Urothelium cell line (cell line): ENCODE measurements around the gene RHNO1.

Experiments
- DNase-seq: peaks from one replicate; pipeline ENCODE4 v3.0.0; 2011; ENCODE audit warnings: low spot score, mixed read lengths
- FAIRE-seq: peaks from 2 replicates; lab custom pipeline; 2011; peaks lifted over from hg19 to GRCh38; lab: Jason Lieb, UNC

RHNO1 gene

GRCh38 chr12:2877047-2877952 lies at the start of gene RHNO1, which contains the start of gene FOXM1:
TSS of gene RHNO1 (plus strand) at chr12:2877223. CDS start at chr12:2885367, 8,144 bp downstream.
TSS of gene FOXM1 (minus strand) at chr12:2877174. CDS start at chr12:2874478, 2,696 bp downstream.
- DNase-seq (peak; percentile 98), FAIRE-seq (peak; percentile 88)

DNA sequence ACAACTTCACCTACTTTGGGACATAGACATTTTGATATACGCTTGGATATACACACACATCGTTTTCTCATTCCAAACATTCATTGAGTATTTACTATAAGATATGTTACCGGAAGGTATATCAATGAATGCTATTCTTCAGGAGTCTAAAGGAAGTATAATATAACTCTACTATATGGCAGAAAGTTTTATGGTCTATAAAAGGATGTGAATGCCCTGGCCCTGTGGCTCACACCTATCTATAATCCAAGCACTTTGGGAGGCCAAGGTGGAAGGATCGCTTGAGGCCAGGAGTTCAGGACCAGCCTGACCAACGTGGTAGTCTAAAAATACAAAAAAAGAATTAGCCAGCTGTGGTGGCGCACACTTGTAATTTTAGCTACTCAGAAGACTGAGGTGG lies 47.7 kb upstream of the RHNO1 start:
- DNase-seq (no peak), FAIRE-seq (no peak)

GRCh38 chr12:2832550-2833127 lies 44.4 kb upstream of the RHNO1 start:
- FAIRE-seq = no peak

DNA sequence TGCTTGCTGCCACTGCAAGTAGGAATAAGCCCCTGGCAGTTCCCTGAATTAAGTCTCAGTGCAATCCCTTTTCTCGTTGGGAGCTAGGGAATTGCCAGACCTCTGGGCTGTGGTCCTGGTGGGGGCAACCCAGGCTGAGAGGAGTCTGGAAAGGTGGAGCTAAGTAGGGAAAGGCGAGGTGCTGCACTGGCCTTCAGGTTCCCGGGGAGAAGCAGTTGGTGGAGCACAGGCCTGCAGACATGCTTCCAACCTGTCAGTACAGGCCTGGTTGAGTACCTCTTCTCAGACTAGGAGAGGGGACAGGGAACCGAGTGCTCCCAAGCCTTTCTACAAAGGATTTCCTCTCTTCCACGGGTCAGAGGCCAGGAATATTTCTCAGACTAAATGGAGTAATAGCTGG lies 43.7 kb upstream of the RHNO1 start:
- FAIRE-seq (no peak), DNase-seq (no peak)

More at GRCh38 chr12:2832550-2833127, 44.4 kb upstream of the RHNO1 start:
- no peak for DNase-seq

- DNase-seq (no peak), FAIRE-seq (no peak)
Observed at GRCh38 chr12:2833810-2834209, 43.2 kb upstream of the RHNO1 start.

DNA sequence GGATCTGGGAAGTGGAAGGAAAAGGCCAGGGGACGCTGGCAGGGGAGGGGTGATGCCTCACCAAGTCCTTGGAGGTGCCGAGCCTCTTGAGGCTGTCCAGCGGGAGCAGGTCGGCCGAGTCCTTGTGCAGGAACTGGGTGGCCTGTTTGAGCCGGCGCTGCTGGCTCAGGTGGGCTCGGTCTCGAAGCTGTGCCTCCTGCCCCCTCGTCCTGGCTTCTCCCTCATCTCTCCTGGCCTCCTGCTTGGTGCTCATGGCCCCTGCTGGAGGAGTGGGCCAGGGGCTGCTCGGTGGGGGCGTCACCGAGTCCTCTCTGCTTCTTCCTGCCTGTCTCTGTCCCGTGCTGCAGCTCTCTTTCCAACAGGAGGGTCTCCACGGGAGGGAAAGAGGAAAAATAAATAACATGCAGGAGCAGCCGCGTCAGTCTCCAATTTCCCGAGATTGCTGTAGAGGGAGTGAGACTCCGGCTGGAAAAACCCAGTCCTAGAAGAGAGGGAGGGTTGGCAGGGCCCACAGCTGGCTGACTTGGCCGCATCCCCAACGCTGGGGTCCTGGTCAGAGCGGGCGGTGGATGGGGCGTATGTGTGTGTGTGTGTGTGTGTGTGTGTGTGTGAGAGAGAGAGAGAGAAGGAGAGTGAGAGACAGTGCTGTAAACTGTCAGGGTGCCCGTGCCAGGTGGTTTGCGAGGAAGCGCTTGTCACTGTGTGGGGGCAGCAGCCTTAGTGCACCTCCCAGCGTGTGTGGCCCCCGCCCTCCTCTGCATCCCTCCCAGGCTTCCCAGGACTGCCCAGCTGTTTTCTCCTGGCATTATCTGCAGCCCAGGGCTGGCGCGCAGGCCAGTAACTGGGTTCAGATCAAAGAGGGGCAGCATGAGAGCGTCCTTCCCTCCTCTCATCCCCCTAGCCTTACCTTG lies 42.2 kb upstream of the RHNO1 start, which contains the start of gene NRIP2:
NRIP2 (minus strand) TSS at position 455 of the 911 bp plus-strand sequence; CDS start at position 403, 52 bp downstream.
- DNase-seq (no peak), FAIRE-seq (no peak)

- FAIRE-seq (no peak), DNase-seq (no peak)
Observed at GRCh38 chr12:2835691-2836403, 41.2 kb upstream of the RHNO1 start.

- DNase-seq = no peak
- peak; percentile 46 for FAIRE-seq
Observed at GRCh38 chr12:2836574-2836973, 40.4 kb upstream of the RHNO1 start.

DNA sequence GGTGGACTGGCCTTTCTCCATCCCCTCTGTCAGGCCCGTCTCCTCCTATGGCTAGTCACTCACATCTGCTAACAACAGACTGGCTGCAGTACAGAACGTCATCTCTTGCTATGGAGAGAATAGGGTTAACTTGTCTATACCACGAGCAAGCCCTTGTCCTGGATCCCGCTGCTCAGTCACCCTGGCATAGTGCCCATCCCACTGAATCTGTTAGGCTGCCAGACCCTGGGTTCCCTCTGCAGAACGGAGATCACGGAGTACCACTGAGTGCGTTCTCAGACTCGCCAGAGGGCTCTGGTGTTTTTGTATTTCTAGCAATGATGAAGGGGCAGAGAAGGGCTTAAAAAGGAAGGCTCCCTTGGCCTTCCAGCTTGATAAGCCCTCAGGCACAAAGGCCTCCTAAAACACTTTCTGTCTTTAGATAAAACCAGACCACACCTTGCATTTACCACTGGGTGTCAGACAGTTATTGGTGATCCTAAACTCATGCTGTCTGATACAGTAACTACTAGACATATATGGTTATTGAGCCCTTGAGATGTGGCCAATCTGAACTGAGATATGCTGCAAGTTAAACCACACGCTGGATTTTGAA lies 35.9 kb upstream of the RHNO1 start:
- FAIRE-seq (peak; percentile 85), DNase-seq (no peak)

- DNase-seq = no peak
Observed at GRCh38 chr12:2842948-2843347, 34.1 kb upstream of the RHNO1 start.

GRCh38 chr12:2844786-2845185 lies 32.2 kb upstream of the RHNO1 start:
- peak; percentile 17 for FAIRE-seq
- DNase-seq = no peak

More at GRCh38 chr12:2842948-2843347, 34.1 kb upstream of the RHNO1 start:
- no peak for FAIRE-seq

DNA sequence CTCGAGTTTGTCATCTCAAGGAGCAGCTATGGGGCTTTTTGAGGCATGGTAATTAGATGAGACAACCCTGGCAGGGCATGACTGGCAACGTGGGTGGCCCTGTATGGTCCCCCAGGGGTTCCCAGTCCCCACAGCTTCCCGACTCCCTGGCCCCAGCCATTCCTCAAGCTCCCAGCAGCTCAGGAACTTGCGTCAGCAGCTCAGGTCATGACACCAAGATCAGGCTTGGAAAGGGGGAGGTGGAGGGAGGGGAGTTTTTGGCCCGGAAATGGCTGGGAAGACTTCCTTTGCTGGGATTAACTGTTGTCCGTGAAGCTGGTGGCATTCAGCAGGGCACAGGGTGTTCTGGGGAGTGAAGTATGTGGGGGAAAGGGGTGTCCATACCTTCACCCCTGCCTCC lies 31.7 kb upstream of the RHNO1 start:
- DNase-seq (peak; percentile 50), FAIRE-seq (peak; percentile 79)

DNA sequence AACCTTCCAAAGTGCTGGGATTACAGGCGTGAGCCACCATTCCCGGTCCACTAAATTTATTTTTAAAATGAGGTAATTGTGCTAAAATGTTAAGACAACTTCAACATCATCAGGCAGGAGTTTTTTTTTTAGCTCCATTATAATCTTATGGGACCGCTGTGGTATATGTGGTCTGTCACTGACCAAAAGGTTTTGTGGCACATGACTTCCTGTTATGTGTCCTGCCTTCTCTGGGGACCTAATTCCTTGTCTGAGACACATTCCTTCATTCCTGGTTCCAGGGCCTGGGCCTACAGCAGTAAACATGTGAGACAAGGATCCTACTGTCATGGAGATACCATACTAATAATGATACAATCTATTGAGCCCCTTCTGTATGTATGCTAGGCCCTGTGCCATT lies 25.1 kb upstream of the RHNO1 start:
- FAIRE-seq (no peak), DNase-seq (no peak)

- FAIRE-seq = peak; percentile 81
Observed at GRCh38 chr12:2853626-2854025, 23.4 kb upstream of the RHNO1 start.

GRCh38 chr12:2854669-2855453 lies 22.2 kb upstream of the RHNO1 start:
- no peak for DNase-seq
- FAIRE-seq = no peak

More at GRCh38 chr12:2853626-2854025, 23.4 kb upstream of the RHNO1 start:
- peak; percentile 90 for DNase-seq

DNA sequence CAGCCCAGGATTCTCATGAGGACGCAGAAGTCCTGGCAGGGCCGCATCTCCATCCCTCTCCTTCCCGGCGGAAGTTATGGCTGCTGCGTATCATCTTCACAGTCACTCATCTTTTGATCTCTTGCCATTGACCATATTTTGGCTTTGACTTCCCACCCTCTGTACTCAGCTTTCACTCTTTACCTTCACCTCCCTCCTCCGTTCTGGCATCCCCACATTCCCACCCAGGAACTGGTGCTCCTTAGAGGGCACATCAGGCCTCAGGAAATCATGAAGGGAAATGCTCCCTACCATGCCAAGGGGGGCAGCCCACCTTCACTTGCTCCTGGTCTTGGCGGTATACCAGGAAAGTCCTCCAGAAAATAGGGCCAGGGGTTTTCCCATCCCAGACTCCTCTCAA lies 21.5 kb upstream of the RHNO1 start:
- no peak for FAIRE-seq
- DNase-seq = no peak

- no peak for FAIRE-seq
- DNase-seq = no peak
Observed at GRCh38 chr12:2856051-2856450, 21.0 kb upstream of the RHNO1 start.

DNA sequence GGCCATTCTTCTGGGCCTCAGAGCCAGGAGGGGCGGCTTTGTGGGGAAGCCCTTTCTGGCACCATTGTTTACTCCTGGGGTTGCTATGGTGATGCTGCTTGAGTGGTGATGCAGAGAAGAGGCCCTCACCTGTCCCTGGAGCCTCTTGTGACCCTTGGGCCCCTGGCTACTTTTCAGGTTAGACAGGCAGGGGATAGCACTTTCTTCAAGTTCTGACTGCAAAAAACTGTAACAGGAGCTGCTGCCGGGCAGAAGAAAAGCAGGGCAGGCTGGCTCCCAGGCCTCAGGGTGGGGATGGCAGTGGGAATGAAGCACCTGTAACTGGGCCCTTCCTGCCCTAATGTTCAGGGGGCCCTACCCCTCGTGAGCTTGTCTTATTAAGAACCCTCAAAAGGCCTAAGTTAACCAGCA lies 20.0 kb upstream of the RHNO1 start, which contains the start of gene TEX52:
TEX52 (minus strand) TSS at position 19 of the 411 bp plus-strand sequence; CDS start at position 6, 13 bp downstream.
- DNase-seq = peak; percentile 53
- no peak for FAIRE-seq

GRCh38 chr12:2857576-2857975 lies 19.4 kb upstream of the RHNO1 start:
- no peak for DNase-seq
- FAIRE-seq = no peak
